ENCODE data around the gene KLK6.
"Not testable (repeated sequence)": the region's sequence is repeated elsewhere in the genome, so short reads cannot be mapped to it uniquely, and the experiment has no call there.

KLK6 gene

GRCh38 chr19:50984416-50984815 is 15.0 kb upstream of the KLK6 start:
- not testable (repeated sequence) for DNase-seq

GRCh38 chr19:50983625-50984292 is 14.4 kb upstream of the KLK6 start, which contains the start of gene KLK7:
Gene KLK7, minus strand, starts transcription at chr19:50983917. Its CDS starts 1,518 bp downstream, at chr19:50982399.
- DNase-seq = no peak

- DNase-seq = no peak
Observed at GRCh38 chr19:50982186-50982585, 12.8 kb upstream of the KLK6 start.

GRCh38 chr19:50981587-50982146 is 12.3 kb upstream of the KLK6 start:
- no peak for DNase-seq

- no peak for DNase-seq
Observed at GRCh38 chr19:50980208-50980607, 10.8 kb upstream of the KLK6 start.

GRCh38 chr19:50979758-50980157 is 10.4 kb upstream of the KLK6 start:
- no peak for DNase-seq

GRCh38 chr19:50978772-50979390 is 9.5 kb upstream of the KLK6 start:
- DNase-seq = no peak

GRCh38 chr19:50977626-50978025 is 8.2 kb upstream of the KLK6 start:
- no peak for DNase-seq

- DNase-seq = no peak
Observed at GRCh38 chr19:50975766-50976165, 6.4 kb upstream of the KLK6 start.

GRCh38 chr19:50974702-50975556 is 5.5 kb upstream of the KLK6 start:
- DNase-seq = no peak

GRCh38 chr19:50972795-50973376 is 3.5 kb upstream of the KLK6 start:
- DNase-seq = no peak

GRCh38 chr19:50969810-50970209 is 419 bp upstream of the KLK6 start:
- not testable (repeated sequence) for DNase-seq

- DNase-seq = peak; percentile 23
Observed at GRCh38 chr19:50968716-50969412, 527 bp downstream of the KLK6 start.

GRCh38 chr19:50967929-50968715 is 1.3 kb downstream of the KLK6 start:
- peak; percentile 19 for DNase-seq

GRCh38 chr19:50964266-50964665 is 5.1 kb downstream of the KLK6 start:
- no peak for DNase-seq

GRCh38 chr19:50963381-50963780 is 6.0 kb downstream of the KLK6 start:
- DNase-seq = no peak

- DNase-seq = no peak
Observed at GRCh38 chr19:50962245-50962644, 7.1 kb downstream of the KLK6 start.

- DNase-seq = no peak
Observed at GRCh38 chr19:50959731-50960500, 9.5 kb downstream of the KLK6 start.

GRCh38 chr19:50957587-50957986 is 11.8 kb downstream of the KLK6 start:
- no peak for DNase-seq

- no peak for DNase-seq
Observed at GRCh38 chr19:50952910-50953309, 16.5 kb downstream of the KLK6 start, which contains the start of gene KLK5. Gene KLK5, minus strand, starts transcription at chr19:50953038. Its CDS starts 381 bp downstream, at chr19:50952657.

- DNase-seq = no peak
Observed at GRCh38 chr19:50949861-50950260, 19.5 kb downstream of the KLK6 start.
